ENCODE data around the gene PLD5.
"Not testable (repeated sequence)": the region's sequence is repeated elsewhere in the genome, so short reads cannot be mapped to it uniquely, and the experiment has no call there.

The PLD5 gene

DNA sequence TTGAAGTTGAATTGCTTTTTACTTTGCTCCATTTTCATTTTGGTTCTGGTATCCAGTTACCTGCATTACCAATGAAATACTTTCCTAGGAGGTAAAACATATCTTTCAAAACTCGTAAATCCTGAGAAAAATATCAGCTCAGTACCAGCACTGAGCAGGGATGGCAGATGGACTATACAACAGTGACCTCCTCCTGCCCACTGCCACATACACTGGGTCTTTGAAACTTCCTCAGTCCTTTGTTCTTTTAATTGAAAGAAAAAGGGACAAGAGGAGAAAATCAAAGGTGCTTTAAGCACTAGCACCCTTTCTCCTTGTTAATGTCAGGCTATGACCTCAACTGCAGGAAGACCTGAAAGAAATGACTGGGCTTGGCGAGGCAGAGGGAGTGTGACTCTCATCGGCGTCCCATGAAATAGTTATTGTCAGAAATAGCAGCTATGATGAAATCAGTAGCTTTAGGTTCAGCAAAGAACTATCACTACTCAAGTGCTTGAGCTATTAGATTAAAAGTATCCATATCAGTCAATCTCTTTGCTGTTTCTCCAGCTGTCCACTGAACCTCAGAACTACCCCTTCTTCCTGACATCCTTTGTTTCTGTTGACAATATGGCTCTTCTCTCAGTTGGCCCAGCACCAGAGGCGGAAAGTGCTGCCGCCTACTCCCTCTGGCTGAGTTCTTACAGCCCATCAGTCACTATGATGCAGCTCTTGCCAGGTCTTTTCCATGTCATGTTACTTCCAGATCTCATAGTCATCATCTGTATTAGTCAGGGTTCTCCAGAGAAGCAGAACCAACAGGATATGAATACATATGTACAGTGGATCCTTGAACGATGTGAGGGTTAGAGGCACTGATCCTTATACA is 318.6 kb downstream of the PLD5 start:
- DNase-seq, result no peak

DNA sequence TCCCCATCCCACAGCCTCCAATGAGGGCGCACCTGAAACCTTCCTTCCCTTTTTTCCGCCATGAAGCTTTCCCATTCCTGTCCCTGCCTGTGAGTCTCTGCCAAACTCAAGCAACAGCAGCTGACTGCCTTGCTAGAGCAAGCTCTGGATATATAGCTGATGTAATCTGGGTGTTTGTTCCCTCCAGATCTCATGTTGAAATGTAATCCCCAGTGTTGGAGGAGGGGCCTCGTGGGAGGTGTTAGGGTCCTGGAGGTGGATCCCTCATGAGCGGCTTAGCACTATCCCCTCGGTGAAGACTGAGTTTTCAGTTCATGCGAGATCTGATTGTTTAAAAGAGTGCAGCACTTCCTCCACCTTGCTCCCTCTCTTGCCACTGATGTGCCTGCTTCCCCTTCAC is 321.2 kb downstream of the PLD5 start:
- DNase-seq, result no peak

DNA sequence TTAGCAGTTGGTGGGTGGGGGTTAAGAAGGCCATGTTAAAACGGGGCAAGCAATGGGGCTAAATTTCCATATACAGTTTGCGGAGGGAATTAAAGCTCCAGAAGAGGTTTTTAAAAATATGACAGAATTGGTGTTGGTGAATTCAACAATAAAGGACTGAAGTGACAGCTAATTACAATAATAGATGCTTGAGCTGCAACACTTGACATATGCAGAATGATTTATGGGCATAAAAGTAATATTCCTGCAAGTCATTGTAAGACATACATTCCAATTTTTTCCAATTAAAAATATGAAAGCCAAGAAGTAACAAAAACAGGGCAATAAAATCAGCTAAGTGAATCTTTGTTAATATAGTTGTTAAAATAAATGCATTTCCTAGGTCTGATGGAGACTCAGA is 323.4 kb downstream of the PLD5 start:
- no peak for DNase-seq

DNA sequence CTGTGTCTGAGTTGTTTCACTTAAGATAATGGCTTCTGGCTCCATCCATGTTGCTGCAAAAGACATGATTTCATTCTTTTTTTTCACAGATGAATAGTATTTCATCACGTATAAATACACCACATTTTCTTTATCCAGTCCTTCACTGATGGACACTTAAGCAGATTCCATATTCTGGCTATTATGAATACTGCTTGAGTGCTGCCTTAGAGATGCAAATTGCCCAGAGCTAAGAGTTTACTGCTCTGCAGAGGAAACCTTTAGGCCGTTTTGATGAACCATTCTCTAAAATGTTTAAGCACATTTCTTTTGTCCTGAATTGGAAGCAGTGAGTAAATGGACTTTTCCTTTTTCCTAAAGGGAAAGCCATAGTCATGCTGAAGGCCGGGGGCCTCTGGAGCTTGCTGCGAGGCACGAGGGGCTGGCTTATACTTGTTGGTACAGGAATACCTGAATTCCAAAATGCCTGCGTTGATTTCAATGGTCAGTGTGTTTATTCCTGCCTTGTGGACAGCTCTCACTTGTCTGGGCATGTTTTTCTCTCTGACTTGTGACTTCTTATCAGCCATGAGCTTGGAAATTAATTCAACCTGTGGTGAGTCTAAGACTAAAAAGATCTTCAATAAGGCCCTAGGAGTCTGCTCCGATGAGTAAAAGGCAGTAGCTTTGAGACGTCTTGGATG is 324.6 kb downstream of the PLD5 start:
- DNase-seq, result no peak

DNA sequence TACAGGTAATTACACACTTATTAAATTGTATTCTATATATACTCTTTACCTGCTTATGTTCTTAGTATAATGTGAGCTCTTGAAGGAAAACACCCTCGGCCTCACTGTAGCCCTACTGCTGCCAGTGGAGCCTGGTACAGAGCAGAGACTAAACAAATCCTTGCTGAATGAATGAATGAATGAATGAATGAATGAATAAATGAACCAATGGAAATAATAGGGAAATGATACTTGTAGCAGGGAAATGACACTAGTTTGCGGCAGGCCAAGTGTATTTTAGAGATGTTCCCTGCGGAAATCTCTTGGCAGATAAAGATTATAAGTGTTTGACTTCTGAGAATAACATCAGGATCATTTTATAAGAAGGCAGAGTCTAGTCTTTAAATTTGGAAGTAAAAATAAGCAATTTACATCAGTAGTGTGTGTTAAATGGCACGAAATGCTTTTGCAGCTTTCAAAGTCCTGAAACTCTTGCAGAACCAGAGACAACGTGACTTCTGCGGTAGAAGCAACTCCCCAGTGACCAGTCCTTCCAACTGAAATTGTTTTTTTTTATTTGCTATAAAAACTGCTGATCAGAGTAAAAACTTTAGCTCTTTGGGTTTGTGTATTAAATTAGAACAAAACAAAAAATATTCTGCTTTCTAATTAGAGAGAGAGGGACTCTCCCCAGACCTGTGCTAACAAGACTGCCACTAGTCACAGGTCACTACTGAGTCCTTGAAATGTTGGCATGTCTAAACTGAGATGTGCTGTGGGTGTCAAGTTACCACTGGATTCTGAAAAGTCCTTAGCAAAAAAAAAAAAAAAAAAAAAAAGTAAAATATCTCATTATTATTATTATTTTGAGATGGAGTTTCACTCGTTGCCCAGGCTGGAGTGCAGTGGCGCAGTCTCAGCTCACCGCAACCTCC is 326.3 kb downstream of the PLD5 start:
- no peak for DNase-seq

DNA sequence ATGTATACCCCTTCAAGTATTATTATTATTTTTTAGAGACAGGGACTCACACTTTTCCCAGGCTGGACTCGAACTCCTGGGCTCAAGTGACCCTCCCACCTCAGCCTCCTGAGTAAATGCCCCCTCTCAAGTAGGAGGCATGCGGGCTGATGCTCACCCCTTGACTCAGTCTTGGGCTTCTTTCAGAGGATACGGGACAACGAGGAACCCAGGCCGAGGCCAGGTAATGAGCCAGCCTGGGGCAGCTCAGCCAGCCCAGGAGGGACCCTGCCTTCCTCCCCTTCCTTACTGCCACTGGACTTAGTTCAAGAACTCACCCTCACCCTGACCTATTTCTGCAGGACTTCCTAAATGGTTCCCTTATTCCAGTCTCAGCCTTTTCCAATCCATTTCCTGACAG is 327.6 kb downstream of the PLD5 start:
- no peak for DNase-seq

DNA sequence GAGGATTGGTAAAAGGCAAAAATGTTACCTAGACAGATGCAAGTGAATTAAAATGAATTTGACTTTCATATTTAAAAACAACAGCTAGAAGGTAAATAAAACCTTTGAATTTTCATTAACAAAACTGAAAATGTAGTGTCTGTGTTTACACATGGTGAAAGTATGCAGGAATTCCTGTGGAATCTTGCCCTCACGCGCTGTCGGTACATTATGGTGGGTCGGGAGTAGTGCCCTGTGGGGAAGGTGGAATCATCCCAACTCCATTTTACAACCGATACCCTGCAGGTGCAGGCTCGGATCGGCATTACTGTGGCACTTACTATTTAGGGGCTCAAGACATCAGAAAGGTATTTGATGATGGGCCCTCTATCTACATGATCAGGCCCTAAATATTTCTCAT is 328.4 kb downstream of the PLD5 start:
- DNase-seq, result no peak

DNA sequence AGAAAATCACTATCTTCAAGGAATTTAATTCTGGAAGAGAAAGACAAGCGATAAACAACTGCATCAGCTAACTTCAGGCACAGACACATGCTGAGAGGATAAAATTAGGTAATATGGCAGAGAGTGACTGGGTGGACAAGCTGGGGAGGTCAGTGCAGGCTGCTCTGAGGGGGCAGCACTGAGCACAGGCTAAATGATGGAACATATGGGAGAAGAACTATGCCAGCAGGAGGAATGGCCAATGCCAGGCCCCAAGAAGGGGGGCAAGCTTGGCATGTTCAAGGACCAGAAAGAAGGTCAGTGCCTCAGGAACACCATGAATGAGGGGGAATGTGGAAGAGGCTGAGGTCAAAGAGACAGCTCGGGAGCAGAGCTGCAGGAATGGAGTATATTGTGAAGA is 334.9 kb downstream of the PLD5 start:
- no peak for DNase-seq

DNA sequence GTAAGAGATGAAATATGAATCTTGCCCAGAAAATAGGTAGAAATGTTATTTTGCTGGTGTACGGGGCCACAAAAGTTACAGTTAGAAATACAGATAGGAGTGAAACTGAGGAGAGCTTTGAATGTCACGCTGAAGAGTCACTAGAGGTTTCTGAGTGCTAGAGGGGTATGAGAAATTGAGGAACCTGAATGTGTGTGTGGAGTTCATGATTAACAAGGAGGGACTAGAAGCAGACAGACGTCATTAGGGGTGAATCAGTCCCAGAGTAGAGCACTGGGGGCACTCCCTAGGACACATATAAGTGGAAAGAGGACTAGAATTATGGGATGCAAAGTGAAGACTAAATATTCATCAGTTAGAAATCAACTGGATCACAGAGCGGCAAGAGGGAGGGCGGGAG is 336.7 kb downstream of the PLD5 start:
- DNase-seq, result no peak

DNA sequence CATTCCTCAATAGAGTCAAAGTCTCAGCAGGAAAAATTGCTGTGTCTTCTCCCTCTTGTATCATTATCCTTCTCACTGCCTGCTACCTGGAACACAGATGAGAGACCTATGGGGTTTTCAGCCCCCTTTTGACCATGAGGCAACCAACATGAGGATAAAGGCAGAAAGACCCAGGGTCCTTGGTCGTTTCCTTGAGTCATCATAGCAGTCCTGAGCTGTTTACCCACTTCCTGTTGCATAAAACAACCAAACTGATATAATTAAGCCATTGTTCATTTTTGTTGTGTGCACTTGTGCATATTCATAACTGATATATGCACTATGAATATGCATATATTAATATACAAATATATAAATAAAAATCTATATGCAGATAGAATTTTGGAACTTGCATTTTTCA is 337.3 kb downstream of the PLD5 start:
- no peak for DNase-seq

DNA sequence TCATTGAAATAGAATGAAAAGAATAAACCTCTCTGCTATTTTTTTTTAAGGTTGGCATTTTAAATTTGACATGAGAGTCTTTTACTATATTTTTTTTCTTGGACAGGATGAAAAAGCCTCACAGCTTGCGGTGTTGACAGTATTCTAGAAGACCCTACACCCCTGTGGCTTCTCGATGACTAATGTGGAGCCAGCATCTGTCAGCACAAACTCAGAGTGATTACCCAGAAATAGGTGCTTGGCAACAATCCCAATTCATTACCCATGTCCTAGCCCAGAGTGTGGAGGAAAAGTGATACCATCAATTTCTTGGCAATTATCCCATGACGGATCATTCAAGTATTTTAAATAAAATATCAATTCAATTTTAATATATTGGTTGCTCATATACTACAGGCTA is 338.8 kb downstream of the PLD5 start:
- no peak for DNase-seq

DNA sequence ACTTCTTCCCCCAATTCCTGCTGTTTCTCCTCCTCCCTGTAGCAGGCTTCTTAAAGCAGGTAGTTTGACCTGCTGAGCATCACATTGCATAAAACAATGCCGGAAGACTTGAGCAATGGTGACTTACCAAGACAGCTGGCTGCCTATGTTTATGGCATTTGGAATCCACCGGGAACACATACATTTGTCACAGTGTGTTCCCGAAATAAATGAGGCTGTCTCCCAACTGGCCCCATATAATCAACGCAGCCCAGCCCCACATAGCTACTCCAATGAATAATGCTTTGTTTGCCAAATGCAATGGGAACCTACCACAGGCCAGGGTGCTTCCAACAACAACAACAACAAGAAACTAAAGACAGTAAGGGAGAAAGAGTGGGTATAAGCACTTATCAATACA is 339.5 kb downstream of the PLD5 start:
- no peak for DNase-seq

DNA sequence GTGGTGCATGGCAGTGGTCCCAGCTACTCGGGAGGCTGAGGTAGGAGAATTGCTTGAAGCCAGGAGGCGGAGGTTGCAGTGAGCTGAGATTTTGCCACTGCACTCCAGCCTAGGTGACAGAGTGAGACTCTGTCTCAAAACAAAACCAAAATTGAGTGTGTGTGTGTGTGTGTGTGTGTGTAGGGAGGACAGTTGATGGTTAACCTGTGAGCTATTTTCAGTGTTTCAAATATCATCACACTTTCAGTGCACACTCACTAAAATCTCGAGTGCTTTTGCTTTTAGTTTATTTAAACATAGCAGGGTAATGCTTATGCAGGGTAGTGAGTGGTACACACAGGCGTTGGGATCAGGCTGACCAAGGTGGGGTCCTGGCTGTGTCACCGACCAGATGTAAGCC is 344.7 kb downstream of the PLD5 start:
- not testable (repeated sequence) for DNase-seq

DNA sequence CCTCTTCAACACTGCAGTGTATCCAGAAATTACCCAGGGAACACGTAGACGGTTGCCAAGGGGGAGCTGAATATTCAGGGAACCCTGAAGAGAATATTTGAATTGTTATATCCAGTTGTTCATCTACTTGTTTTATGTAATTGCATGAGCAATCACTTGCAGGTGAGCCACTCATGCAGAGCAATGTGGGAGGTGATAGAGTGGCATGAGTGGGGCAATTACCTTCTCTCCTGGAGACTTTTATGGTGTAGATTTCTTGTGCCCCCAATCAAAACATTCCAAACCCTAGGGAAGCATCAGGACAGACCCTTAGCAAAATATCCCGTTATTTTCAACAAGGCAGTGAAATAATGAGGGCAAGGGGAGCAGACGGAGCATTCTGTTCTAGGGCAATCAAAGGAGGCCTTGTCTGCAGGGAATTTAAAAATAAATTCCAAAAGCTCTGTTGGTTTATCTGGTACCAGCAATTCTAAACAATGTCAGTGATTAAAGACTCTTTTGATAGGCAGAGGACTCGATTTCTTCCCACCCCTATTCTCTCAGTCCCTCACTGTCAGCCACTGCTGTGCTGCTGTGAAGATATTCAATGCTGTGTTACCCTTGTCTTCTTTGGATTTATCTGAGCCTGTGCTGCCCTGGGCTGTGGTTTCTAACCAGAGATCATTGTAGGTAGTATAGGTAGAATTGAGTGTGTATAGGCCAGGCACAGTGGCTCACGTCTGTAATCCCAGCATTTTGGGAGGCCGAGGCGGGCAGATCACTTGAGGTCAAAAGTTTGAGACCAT is 345.4 kb downstream of the PLD5 start:
- no peak for DNase-seq

DNA sequence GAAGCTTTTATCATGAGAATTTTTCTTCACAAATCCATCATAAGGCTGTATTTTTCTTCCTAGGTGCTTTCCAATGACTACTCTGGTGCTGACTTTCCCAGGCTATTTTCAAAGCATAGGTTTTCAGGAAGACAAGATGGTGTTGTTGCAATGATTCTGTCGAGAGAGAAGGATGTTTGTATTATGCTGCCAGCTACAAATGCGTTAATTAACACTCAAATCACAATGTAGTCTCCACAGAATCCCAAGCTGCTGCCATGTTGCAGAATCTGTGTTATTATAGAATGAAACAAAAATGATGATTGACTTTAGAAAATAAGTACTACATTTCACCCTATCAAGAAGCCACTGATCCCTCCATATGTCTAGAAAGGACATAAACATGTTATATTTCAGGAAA is 346.1 kb downstream of the PLD5 start:
- no peak for DNase-seq

DNA sequence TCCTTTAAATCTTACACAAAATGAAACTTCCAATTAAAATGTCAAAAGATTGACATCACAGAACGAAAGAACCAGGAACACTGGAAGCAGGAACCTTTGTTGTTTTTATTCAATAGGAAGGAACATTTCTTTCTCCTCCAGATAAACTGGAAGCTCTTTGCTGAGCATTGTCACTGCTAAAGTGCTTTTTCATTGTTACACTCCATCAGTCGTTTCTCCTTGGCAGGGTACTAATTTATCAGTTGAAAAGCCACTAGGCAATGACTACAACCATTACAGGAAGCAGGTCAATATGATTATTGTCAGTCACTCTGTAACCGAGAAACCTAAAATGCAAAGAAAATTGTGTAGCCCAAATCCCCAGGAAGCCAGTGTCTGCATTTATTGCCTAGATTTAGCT is 362.4 kb downstream of the PLD5 start:
- DNase-seq, result no peak

DNA sequence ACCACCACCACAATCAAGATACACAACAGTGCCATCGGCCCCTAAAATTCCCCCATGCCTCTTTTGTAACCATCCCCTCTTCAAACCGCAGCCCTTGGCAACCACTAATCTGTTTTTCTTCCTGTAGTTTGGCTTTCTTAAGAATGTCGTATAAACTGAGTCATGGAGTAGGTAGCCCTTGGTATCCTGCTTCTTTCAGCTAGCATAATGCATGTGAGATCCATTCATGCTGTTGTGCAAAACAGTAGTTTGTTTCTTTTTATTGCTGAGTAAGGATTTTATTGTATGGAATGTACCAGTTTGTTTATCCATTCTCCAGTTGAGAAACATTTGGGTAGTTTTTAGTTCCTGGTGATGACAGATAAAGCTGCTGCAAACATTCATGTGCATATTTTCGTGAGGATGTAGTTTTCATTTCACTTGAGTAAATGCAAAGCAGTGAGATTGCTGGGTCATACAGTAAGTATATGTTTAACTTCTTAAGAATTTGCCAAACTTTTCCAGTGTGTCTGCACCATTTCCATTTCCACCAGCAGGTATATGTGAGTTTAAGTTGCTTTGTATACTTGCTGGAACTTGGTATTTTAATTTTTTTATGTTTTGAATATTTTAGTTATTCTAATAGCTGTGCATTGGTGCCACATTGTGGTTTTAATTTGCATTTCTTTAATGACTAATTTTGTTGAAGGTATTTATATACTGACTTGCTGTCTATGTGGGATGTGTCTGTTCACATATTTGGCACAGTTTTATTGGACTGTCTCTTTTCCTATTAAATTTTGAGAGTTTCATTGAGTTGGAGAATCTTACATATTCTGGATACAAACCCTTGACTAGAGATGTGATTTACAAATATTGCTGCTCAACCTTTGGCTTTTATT is 377.2 kb downstream of the PLD5 start:
- no peak for DNase-seq

DNA sequence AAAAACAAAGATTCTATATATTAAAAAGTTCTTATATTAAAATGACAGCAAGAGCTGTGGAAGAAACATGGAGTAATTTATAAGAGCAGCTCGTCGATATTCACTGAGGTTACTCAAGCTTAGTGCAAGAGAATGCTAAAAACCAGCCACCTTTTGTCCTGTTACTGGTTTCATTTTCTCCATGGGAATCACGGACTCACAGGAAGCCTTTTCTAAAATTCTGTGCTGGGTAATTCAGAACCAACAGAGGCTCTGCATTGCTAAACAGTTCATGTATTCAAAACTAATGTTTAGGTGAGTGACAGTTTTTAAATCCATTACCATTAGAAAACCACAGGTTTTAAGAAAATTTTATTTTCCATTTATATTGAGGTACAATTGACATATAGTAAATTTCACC is 377.8 kb downstream of the PLD5 start:
- no peak for DNase-seq

DNA sequence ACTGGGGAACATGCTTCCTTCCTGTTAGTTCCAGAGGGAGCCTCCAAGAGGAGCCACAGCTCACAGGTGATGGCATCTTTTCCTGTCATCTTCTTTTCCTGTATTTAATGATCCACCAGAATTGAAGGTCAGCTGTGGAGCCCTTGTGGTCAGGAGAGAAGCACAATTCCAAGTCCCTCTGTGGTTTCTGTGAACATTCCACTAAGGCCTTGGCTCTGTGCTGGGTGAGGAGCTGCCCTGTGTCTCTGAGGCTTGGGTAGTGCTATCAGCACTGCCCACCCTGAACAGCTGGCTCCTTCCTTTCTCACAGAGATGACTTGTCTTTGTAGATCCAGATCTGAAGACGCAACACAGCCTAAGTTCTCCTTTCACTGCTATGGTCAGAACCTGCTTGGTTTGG is 383.7 kb downstream of the PLD5 start:
- no peak for DNase-seq

DNA sequence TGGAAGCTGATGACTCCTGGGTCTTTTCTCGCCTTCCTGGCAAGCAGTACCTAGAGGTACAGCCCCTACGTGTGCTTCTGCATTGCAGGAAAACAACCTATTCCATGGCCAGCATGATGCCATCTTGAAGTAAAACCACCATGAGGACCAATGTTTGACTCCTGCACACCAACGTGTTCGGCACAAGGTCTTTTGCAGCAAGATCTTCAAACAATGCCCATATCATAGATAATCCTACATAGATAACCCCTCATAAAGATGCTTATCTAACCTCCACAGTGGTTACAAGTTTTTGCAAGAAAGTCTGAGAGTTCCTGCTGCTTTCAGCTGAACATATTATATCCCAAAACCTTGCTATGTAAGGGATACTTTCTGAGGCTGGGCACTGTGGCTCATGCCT is 384.5 kb downstream of the PLD5 start:
- DNase-seq, result no peak

DNA sequence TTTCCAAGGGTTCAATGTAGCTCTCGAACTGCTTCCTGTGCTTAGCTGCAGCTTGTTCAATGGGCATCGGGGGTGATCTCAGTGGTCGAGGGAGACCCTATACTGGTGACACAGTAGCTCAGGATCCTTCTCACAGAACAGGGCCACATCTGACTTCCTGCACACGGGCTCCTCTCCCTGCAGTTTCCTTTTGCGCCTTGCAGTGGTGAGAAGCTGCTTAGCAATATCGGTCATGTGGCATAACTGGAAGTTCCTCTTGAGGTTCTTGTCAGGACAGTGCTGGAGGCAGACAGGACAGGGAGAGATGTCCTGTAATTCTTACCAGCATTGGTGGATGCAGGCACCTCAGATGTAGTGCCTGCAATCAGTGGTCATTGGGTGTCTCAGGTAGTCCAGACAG is 385.1 kb downstream of the PLD5 start:
- DNase-seq, result no peak

DNA sequence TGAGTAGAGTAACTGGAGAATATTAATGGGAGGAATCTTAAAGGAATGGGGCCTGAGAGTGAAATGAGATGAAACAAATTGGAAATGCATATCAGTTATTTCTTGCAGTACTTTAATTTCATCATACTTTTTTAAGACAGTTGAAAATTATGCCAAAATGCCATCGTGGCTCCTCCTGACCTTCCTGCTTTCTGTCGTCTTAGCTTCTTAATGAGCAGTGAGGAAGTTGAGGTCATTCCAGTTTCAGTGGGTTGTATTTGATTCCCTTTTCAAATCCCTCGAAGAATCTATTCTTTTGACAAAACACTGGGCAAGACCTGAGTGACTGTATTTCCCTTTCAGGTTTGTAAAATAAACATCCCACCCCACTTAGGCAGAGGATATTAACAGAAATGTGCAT is 390.7 kb downstream of the PLD5 start:
- DNase-seq, result no peak
